Forelimb muscle (tissue), 1 donor: ENCODE results near the gene SRRT. TPM values are rescaled to one million over a fixed set of nuclear protein-coding genes. Genes with fewer than 3 reads are reported as not detected.
"Not testable (repeated sequence)": the region's sequence is repeated elsewhere in the genome, so short reads cannot be mapped to it uniquely, and the experiment has no call there.

Source experiments
- DNase-seq: peaks from one replicate; pipeline ENCODE4 v3.0.0-alpha.2; 2013; ENCODE audit warnings: low read depth
- polyA plus RNA-seq: library from polyadenylated mRNA; unstranded; fragments of 120-200 nt; gene quantifications from one replicate; pipeline ENCODE4 v1.2.1, GENCODE V29; 2013; ENCODE audit not compliant: insufficient read length

The SRRT gene
- polyA plus RNA-seq, 1 donor: 98.4 TPM

DNA sequence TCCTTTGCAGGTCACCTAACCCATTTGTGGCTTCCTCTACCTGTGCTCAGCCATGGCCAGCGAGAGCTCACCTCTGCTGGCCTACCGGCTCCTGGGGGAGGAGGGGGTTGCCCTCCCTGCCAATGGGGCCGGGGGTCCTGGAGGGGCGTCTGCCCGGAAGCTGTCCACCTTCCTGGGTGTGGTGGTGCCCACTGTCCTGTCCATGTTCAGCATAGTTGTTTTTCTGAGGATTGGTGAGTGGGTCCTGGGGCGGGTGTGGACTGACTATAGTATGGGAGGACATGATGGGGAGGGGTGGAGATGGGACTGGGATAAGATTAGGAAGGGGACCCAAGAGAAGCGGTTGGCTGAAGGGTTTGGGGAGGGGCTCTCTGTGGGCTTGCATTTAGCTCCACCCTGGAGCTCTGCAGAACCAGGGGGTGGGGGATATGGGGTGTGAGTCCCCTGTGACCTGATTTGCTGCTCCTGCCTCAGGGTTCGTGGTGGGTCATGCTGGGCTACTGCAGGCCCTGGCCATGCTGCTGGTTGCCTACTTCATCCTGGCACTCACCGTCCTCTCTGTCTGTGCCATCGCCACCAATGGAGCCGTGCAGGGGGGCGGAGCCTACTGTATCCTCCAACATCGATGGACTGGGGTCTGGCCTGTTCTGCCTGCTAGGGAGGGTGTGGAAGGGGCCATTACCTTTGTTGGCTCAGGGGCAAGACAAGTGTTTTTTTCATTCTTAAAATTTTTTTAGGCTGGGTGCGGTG is 20.6 kb upstream of the SRRT start:
- DNase-seq: no peak

DNA sequence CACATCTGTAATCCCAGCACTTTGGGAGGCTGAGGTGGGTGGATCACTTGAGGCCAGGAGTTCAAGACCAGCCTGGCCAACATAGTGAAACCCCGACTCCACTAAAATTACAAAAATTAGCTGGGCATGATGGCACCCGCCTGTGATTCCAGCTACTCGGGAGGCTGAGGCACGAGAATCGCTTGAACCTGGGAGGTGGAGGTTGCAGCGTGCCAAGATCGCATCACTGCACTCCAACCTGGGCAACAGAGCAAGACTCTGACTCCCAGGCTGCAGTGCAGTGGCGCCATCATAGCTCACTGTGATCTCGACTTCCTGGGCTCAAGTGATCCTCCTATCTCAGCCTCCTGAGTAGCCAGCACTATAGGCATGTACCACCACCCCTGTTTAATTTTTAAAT is 20.0 kb upstream of the SRRT start:
- not testable (repeated sequence) for DNase-seq

DNA sequence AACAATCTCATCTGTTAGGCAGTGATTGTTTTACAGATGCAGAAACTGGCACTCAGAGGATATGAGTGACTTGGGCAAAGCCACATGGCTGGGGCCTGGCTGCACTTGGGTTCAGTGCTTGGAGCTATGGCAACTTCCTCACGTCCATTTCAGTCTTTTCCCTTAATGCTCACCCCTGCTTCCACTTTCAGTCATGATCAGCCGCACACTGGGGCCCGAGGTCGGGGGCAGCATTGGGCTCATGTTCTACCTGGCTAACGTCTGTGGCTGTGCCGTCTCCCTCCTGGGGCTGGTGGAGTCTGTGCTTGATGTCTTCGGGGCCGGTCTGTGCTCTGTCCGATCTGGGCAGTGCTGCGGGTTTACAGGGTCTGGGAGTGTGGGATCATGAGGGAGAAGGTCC is 19.4 kb upstream of the SRRT start:
- no peak for DNase-seq

DNA sequence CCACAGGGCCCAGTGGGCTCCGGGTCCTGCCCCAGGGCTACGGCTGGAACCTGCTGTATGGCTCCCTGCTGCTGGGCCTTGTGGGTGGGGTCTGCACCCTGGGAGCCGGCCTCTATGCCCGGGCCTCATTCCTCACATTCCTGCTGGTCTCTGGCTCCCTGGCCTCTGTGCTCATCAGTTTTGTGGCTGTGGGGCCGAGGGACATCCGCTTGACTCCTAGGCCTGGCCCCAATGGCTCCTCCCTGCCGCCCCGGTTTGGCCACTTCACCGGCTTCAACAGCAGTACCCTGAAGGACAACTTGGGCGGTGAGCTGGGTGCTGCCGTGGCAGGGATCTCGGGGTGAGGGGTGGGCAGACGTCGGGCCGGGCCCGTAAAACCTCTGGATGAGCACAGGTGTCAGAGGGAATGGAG is 18.0 kb upstream of the SRRT start:
- DNase-seq: no peak

DNA sequence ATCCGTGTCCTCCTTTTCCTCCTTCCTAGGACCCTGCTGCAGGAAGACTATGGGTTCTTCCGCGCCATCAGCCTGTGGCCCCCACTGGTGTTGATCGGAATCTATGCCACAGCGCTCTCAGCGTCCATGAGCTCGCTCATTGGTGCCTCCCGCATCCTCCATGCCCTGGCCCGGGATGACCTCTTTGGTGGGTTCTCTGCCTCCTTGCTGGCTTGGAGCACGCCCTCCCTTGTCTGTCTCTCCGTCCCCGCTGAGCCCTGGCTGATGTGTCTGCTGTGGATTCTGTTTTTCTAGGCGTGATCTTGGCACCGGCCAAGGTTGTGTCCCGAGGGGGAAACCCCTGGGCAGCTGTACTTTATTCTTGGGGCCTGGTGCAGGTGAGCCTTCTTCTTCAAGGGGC is 15.0 kb upstream of the SRRT start:
- no peak for DNase-seq

DNA sequence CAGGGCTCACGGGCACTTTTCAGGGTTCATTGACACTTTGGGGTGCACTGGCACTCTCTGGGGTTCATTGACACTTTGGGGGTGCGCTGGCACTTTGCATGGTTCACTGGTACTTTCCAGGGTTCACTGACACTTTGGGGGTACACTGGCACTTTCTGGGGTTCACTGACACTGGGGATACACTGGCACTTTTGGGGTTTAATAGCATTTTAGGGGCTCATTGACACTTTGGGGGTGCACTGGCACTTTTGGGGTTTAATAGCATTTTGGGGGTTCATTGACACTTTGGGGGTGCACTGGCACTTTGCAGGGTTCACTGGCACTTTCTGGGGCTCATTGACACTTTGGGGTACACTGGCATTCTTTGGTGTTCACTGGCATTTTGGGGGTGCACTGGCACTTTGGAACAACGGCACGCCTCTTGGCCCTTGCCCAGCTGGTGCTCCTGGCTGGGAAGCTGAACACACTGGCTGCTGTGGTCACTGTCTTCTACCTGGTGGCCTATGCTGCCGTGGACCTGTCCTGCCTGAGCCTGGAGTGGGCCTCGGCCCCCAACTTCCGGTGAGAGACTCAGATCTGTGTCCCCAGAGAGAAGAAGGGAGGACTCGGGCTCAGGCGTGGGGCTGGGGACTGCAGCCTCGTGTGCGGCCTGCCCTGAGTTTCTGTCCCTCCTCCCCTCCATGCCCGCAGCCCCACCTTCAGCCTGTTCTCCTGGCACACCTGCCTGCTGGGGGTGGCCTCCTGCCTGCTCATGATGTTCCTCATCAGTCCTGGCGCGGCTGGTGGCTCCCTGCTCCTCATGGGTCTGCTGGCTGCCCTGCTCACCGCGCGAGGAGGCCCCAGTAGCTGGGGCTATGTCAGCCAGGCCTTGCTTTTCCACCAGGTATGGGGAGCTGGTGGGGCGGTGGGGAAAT is 13.9 kb upstream of the SRRT start:
- no peak for DNase-seq

DNA sequence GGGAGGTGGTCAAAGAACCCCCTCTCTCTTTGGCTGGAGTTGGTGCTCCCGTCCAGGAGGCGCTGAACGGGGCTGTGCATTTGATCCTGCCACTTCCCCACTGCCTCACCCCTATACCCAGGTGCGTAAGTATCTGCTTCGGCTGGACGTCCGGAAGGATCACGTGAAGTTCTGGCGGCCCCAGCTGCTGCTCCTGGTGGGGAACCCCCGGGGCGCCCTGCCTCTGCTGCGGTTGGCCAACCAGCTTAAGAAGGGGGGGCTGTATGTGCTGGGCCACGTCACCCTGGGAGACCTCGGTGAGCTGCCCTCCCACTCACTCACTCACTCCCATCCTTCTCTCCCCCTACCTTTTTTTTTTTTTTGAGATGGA is 13.3 kb upstream of the SRRT start:
- DNase-seq: no peak

DNA sequence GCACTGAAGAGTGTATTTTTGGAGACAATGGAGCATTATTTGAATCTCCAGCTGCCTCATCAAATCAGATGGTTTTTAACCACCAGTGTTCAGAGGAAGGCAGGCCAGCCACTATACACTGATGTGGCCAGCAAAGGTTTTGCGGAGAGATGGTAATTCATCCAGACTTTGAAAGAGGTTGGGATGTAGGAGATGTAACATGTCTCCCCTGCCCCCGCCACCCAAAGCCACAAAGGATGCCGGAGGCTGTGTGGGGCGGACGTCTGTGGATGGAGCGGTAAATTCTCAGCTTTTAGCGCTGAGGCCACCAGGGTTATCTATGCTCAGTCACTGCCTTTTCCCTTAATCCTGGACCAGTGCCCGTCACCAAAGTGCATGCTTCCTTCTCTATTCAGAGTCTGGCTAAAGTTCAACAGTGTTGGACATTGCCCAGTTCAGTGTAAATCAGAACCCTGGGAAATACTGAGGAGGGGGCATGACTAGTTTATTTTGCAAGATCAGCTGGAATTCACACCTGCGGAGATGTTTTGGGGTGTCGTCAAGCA is 11.4 kb upstream of the SRRT start:
- DNase-seq: no peak

DNA sequence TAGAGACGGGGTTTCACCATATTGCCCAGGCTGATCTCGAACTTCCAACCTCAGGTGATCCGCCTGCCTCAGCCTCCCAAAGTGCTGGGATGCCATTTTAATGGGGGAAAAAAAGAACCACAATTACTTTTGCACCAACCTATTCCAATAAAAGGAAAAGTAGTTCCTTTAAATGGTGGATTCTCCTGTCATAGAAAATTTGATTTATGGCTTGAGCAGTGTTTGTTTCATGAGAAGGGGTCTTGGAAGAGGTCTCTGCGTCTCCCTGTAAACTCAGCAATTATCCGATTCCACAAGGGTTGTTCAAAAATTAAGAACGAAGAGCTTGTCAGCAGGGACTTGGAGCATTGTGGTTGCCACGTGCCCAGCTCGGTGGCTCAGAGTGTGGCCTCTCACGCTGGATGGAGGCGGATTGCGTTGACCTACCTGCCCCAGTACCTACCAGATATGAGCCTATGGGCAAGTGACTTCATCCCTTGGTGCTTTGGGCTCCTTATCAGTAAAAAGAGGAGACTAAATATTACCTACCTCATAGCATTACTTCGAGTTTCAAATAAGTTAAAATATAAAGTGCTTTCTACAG is 10.5 kb upstream of the SRRT start:
- DNase-seq: no peak

DNA sequence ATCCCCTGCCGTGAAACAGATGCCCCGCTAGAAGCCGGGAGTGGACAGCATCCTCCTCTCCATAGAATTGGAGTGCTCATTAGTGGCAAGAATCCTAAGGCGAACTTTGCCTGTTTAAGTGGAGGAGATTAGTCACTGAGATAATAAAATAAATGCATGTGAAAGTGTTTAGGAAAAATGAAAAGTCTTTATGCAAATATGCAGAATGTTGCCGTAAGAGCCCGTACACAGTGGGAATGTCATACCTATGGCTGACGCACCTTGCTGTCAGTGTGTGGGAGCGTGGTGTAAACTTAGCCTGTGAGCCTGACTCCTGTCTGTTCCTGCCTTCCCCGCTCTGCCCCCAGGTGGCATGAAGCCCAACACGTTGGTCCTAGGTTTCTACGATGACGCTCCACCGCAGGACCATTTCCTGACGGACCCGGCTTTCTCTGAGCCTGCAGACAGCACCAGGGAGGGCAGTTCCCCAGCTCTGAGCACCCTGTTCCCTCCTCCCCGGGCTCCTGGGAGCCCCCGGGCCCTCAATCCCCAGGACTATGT is 9.5 kb upstream of the SRRT start:
- DNase-seq: no peak

DNA sequence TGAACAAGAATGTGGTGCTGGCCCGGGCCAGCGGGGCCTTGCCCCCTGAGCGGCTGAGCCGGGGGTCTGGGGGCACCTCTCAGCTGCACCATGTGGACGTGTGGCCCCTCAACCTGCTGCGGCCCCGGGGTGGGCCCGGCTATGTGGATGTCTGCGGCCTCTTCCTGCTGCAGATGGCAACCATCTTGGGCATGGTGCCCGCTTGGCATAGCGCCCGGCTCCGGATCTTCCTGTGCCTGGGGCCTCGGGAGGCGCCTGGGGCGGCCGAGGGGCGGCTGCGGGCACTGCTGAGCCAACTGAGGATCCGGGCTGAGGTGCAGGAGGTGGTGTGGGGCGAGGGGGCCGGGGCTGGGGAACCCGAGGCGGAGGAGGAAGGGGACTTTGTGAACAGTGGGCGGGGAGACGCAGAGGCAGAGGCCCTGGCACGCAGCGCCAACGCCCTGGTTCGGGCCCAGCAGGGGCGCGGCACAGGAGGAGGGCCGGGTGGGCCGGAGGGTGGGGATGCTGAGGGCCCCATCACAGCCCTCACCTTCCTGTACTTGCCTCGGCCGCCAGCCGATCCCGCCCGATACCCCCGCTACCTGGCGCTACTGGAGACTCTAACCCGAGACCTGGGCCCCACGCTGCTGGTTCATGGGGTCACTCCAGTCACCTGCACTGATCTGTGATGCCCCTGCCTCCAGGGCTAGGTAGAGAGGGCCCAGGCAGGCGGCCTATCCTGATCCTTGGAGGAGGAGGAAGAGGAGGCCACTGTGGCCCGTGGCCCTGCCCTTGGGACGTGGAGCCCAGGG is 8.8 kb upstream of the SRRT start:
- DNase-seq: no peak

DNA sequence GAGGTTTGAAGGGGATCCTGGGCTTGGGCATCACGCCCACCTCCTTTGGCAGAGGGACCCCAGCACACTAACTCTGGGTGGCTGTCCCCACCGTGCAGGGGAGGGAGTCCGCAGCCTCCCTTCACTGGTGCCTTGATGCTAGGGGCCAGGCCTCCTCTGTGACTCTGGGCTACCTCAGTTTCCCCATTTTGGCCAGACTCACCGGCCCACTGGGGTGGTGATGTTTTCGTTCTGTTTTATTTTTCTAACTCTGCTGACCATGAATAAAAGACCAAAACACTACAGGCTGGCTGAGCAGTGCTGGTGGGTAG is 8.2 kb upstream of the SRRT start:
- DNase-seq: no peak

DNA sequence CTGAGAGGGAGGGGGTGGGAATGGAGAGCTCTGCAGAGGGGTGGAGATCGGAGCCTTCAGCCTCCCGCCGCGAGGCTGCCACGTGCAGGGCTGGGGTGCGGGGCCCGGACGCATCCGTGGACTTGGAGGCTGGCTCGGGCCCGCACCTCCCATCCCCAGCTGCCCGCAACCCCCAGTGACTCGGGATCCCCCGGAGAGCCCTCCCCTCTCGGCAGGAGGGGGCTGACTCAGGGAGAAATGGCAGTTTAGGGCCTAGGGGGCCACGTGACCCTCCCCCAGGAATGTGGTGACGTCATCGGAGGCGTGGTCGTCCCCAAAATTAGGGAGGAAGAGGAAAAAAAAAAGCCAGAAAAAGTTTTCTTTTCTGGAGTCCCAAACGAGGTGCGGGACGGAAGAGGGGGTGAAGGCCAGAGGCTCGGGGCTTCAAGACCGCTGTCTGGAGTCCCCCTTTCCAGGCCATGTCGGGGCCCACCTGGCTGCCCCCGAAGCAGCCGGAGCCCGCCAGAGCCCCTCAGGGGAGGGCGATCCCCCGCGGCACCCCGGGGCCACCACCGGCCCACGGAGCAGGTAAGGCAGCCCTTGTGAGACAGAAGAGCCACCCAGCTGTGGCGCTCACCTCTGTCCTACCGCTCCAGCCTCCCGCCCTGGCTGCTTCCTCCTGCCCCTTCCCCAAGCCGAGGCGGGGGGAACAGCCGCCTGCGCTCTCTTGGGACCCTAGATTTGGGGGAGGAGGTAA is 7.7 kb upstream of the SRRT start, which contains the start of gene TRIP6:
TRIP6 (plus strand) TSS at position 348 of the 736 bp plus-strand sequence; CDS start at position 459, 111 bp downstream.
- no peak for DNase-seq

DNA sequence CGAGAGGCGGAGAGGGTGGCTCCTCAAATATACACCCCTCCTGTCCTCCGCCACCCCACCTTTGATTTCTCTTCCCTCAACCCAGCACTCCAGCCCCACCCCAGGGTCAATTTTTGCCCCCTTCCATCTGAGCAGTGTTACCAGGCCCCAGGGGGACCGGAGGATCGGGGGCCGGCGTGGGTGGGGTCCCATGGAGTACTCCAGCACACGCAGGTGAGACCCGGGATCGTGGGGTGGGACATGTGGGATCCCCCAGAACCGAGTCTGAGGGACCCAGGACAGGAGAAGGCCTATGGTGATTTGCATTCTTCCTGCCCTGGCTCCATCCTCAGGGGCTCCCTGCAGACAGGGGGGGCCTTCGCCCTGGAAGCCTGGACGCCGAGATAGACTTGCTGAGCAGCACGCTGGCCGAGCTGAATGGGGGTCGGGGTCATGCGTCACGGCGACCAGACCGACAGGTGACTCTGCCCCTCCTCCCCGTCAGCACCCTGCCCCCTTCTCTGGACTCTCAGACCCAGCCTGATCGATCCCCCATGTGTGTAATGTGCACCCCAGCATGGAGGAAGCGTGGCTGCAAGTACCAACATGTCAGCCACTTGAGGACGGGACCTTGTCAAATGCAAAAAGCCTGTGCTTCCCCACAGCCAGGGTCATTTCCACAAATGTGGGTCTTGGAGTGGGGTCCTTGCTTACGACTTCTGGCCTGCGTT is 7.0 kb upstream of the SRRT start:
- DNase-seq: no peak

DNA sequence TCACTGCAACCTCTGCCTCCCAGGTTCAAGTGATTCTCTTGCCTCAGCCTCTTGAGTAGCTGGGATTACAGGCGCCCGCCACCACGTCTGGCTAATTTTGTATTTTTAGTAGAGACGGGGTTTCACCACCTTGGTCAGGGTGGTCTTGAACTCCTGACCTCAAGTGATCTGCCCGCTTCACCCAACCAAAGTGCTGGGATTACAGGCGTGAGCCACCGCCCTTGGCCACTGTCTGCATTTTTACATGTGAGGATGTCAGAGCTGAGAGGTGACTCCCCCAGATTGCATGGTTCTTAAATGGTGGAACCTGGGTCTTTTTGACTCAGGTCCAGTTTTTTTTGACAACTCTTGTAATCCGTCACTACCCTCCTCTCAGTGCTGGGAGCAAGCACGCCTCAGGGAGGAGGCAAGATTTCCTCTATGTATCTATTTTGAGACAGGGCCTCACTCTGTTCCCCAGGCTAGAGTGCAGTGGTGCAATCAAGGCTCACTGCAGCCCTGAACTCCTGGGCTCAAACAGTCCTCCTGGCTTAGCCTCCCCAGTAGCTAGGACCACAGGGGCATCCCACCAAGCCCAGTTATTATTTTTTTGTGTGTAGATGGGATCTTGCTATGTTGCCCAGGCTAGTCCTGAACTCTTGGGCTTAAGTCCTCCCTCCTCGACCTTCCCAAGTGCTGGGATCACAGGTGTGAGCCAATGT is 1.2 kb upstream of the SRRT start:
- DNase-seq: no peak

DNA sequence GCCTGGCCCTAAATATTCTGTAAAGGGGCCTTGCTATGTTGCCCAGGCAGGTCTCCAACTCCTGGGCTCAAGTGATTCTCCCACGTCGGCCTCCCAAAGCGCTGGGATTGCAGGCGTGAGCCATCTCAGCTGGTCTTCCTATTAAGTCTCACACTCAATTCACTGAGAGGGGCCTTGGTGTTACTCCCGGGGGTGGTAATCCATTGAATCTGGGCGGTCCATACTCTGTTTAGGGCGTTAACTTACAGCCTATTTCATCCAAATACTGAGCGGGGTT is 665 bp upstream of the SRRT start:
- no peak for DNase-seq

DNA sequence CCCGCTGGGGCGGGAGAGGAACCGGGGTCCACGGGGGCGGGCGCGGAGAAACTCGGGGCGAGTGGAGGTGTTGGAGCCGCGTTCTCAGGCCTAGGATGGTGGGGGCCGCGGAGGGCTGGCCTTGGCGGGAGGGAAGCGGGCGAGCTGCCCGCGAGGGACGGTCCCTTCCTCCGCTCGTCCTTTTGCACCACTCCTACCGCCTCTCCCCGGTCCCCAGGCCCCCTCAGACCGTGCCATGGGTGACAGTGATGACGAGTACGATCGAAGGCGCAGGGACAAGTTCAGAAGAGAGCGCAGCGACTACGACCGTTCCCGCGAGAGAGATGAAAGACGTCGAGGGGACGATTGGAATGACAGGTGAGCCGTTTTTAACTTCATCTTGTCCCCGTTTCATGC is 451 bp downstream of the SRRT start:
- no peak for DNase-seq

DNA sequence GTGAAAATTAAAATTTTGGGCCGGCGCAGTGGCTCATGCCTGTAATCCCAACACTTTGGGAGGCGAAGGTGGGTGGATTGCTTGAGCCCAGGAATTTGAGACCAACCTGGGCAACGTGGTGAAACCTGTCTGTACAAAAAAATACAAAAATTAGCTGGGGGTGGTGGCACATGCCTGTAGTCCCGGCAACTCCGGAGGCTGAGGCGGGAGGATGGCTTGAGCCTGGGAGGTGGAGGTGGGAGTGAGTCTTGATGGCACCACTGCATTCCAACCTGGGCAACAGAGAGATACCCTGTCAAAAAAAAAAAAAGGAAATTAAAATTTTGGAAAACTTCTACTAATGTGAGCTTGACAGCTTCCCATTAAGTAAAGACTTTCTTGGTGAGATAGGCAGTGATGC is 3.1 kb downstream of the SRRT start:
- DNase-seq: no peak

DNA sequence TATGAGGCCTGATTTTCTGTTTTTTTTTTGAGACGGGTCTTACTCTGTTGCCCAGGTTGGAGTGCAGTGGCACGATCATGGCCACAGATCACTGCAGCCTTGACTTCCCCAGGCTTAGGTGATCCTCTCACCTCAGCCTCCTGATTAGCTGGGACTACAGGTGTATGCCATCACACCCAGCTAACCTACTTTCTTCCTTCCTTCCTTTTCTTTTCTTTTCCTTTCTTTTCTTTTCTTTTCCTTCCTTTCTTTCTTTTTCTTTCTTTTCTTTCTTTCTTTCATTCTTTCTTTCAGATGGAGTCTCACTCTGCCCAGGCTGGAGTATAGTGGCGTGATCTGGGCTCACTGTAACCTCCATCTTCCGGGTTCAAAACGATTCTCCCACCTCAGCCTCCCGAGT is 3.8 kb downstream of the SRRT start:
- DNase-seq: no peak
